ENCODE results near the gene COG4.

- TF ChIP-seq, protein P1, sequence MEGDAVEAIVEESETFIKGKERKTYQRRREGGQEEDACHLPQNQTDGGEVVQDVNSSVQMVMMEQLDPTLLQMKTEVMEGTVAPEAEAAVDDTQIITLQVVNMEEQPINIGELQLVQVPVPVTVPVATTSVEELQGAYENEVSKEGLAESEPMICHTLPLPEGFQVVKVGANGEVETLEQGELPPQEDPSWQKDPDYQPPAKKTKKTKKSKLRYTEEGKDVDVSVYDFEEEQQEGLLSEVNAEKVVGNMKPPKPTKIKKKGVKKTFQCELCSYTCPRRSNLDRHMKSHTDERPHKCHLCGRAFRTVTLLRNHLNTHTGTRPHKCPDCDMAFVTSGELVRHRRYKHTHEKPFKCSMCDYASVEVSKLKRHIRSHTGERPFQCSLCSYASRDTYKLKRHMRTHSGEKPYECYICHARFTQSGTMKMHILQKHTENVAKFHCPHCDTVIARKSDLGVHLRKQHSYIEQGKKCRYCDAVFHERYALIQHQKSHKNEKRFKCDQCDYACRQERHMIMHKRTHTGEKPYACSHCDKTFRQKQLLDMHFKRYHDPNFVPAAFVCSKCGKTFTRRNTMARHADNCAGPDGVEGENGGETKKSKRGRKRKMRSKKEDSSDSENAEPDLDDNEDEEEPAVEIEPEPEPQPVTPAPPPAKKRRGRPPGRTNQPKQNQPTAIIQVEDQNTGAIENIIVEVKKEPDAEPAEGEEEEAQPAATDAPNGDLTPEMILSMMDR (IDR thresholded peaks at IDR 0.05) = no peak
- no peak for TF ChIP-seq POLR2AphosphoS5 (IDR thresholded peaks at IDR 0.05; ENCODE audit: low read depth, low read length)
- TF ChIP-seq, protein P2, sequence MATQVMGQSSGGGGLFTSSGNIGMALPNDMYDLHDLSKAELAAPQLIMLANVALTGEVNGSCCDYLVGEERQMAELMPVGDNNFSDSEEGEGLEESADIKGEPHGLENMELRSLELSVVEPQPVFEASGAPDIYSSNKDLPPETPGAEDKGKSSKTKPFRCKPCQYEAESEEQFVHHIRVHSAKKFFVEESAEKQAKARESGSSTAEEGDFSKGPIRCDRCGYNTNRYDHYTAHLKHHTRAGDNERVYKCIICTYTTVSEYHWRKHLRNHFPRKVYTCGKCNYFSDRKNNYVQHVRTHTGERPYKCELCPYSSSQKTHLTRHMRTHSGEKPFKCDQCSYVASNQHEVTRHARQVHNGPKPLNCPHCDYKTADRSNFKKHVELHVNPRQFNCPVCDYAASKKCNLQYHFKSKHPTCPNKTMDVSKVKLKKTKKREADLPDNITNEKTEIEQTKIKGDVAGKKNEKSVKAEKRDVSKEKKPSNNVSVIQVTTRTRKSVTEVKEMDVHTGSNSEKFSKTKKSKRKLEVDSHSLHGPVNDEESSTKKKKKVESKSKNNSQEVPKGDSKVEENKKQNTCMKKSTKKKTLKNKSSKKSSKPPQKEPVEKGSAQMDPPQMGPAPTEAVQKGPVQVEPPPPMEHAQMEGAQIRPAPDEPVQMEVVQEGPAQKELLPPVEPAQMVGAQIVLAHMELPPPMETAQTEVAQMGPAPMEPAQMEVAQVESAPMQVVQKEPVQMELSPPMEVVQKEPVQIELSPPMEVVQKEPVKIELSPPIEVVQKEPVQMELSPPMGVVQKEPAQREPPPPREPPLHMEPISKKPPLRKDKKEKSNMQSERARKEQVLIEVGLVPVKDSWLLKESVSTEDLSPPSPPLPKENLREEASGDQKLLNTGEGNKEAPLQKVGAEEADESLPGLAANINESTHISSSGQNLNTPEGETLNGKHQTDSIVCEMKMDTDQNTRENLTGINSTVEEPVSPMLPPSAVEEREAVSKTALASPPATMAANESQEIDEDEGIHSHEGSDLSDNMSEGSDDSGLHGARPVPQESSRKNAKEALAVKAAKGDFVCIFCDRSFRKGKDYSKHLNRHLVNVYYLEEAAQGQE (IDR thresholded peaks at IDR 0.05; ENCODE audit: insufficient read depth in 1 of 2, low read depth in 2 of 2, low read length in 1 of 2) = no peak
Measured at GRCh38 chr16:70495425-70496182, 27.8 kb downstream of the COG4 start.
